HEK293T (cell line): ENCODE measurements around the gene ADAMTS17.

Source experiments
- BHLHE40 ChIP-seq: fragments of 450-650 bp; IDR thresholded peaks from 2 replicates; pipeline ENCODE4 v1.6.1; 2016; ENCODE audit warnings: mild to moderate bottlenecking, moderate library complexity, borderline replicate concordance
- ELF4 ChIP-seq: fragments of 450-650 bp; IDR thresholded peaks from 2 replicates; pipeline ENCODE4 v1.6.1; 2017; ENCODE audit warnings: antibody characterized with exemption
- FOXK2 ChIP-seq: fragments of 450-650 bp; IDR thresholded peaks from 2 replicates; pipeline ENCODE4 v1.6.1; 2016; ENCODE audit warnings: mild to moderate bottlenecking
- HDGF ChIP-seq: fragments of 450-650 bp; IDR thresholded peaks from 2 replicates; pipeline ENCODE4 v1.6.1; 2017; ENCODE audit warnings: antibody characterized with exemption, borderline replicate concordance
- NFRKB ChIP-seq: fragments of 450-650 bp; IDR thresholded peaks from 2 replicates; pipeline ENCODE4 v1.6.1; 2016; ENCODE audit warnings: mild to moderate bottlenecking, moderate library complexity
- PKNOX1 ChIP-seq: fragments of 450-650 bp; IDR thresholded peaks from 2 replicates; pipeline ENCODE4 v1.6.1; 2016
- SP1 ChIP-seq: fragments of 450-650 bp; IDR thresholded peaks from 2 replicates; pipeline ENCODE4 v1.6.1; 2017
- SUZ12 ChIP-seq: fragments of 450-650 bp; IDR thresholded peaks from 2 replicates; pipeline ENCODE4 v1.6.1; 2016; ENCODE audit warnings: mild to moderate bottlenecking
- TARDBP ChIP-seq: fragments of 450-650 bp; IDR thresholded peaks from 2 replicates; pipeline ENCODE4 v1.6.1; 2016
- ZNF384 ChIP-seq: fragments of 450-650 bp; IDR thresholded peaks from 2 replicates; pipeline ENCODE4 v1.6.1; 2016

- TF ChIP-seq SP1: no peak
- TF ChIP-seq SUZ12: no peak
- TF ChIP-seq HDGF: no peak
- TF ChIP-seq ELF4: no peak
- no peak for TF ChIP-seq ZNF384
- no peak for TF ChIP-seq FOXK2
- TF ChIP-seq NFRKB: no peak
- TF ChIP-seq BHLHE40: no peak
- no peak for TF ChIP-seq TARDBP
- TF ChIP-seq PKNOX1: no peak
Measured at GRCh38 chr15:100265641-100266035, 76.1 kb downstream of the ADAMTS17 start.
